KMS-11 (cell line): ENCODE results near the gene GPR137B.

ENCODE experiments used
- H2AFZ ChIP-seq: fragments of 200-600 bp; sonication (generic); 2 replicates; pipeline ENCODE4 v1.6.1; 2016; ENCODE audit warnings: antibody characterized with exemption, mixed run types, low read depth
- H3K27ac ChIP-seq: fragments of 200-600 bp; sonication (generic); 2 replicates; pipeline ENCODE4 v1.6.1; 2016; ENCODE audit warnings: mild to moderate bottlenecking, mixed run types
- H3K27me3 ChIP-seq: fragments of 200-600 bp; sonication (generic); 2 replicates; pipeline ENCODE4 v1.6.1; 2017; ENCODE audit warnings: mild to moderate bottlenecking, low read depth, mixed run types, moderate library complexity; ENCODE audit not compliant: insufficient read depth
- H3K36me3 ChIP-seq: fragments of 200-600 bp; sonication (generic); 2 replicates; pipeline ENCODE4 v1.6.1; 2017; ENCODE audit warnings: mild to moderate bottlenecking, mixed run types; ENCODE audit not compliant: insufficient read depth
- H3K4me1 ChIP-seq: fragments of 200-600 bp; sonication (generic); 2 replicates; pipeline ENCODE4 v1.6.1; 2016; ENCODE audit warnings: mild to moderate bottlenecking, low read depth, mixed run types; ENCODE audit not compliant: poor library complexity, severe bottlenecking
- H3K4me2 ChIP-seq: fragments of 200-600 bp; sonication (generic); 2 replicates; pipeline ENCODE4 v1.7.0; 2016; ENCODE audit warnings: mild to moderate bottlenecking, mixed run types
- H3K4me3 ChIP-seq: fragments of 200-600 bp; sonication (generic); IDR thresholded peaks from 2 replicates; pipeline ENCODE4 v1.6.1; 2017; ENCODE audit warnings: low read depth, low read length, mixed read lengths; ENCODE audit not compliant: insufficient read depth
- H3K79me2 ChIP-seq: fragments of 200-600 bp; sonication (generic); 2 replicates; pipeline ENCODE4 v1.6.1; 2016; ENCODE audit warnings: low read depth, mixed run types; ENCODE audit not compliant: insufficient read depth
- H3K9ac ChIP-seq: fragments of 200-600 bp; sonication (generic); 2 replicates; pipeline ENCODE4 v1.6.1; 2016; ENCODE audit warnings: mild to moderate bottlenecking, mixed run types
- H4K20me1 ChIP-seq: fragments of 200-600 bp; sonication (generic); 2 replicates; pipeline ENCODE4 v1.6.1; 2016; ENCODE audit warnings: mild to moderate bottlenecking, mixed run types; ENCODE audit not compliant: insufficient read depth
- CTCF ChIP-seq: fragments of 200-600 bp; sonication (generic); conservative IDR thresholded peaks from 2 replicates; pipeline ENCODE4 v1.6.1; 2017; ENCODE audit warnings: low read depth, mild to moderate bottlenecking, antibody characterized with exemption, low read length, moderate library complexity, mixed read lengths

Gene GPR137B

GRCh38 chr1:236173174-236173767 lies 30.9 kb downstream of the GPR137B start:
- no peak overlapping the region for H3K4me3 ChIP-seq
- no peak overlapping the region for H3K4me2 ChIP-seq
- TF ChIP-seq CTCF: no peak
- no peak overlapping the region for H3K9ac ChIP-seq
- no peaks in the 10 kb centered on the region for H3K36me3 ChIP-seq
- no peaks in the 10 kb centered on the region for H3K4me1 ChIP-seq
- H3K27me3 ChIP-seq: no peaks in the 10 kb centered on the region
- no peaks in the 10 kb centered on the region for H4K20me1 ChIP-seq
- H3K79me2 ChIP-seq: no peaks in the 10 kb centered on the region
- H2AFZ ChIP-seq: no peak overlapping the region
- no peak overlapping the region for H3K27ac ChIP-seq

- TF ChIP-seq CTCF: no peak
- Histone ChIP-seq H3K9ac (no peak overlapping the region), H3K4me3 (no peak overlapping the region), H3K4me2 (no peak overlapping the region), H3K79me2 (no peaks in the 10 kb centered on the region), H3K27ac (no peak overlapping the region), H3K4me1 (no peaks in the 10 kb centered on the region), H4K20me1 (no peaks in the 10 kb centered on the region), H3K36me3 (no peaks in the 10 kb centered on the region), H3K27me3 (no peaks in the 10 kb centered on the region), H2AFZ (no peak overlapping the region)
These were observed 33.5 kb downstream of the GPR137B start for GRCh38 chr1:236175642-236176336.

DNA sequence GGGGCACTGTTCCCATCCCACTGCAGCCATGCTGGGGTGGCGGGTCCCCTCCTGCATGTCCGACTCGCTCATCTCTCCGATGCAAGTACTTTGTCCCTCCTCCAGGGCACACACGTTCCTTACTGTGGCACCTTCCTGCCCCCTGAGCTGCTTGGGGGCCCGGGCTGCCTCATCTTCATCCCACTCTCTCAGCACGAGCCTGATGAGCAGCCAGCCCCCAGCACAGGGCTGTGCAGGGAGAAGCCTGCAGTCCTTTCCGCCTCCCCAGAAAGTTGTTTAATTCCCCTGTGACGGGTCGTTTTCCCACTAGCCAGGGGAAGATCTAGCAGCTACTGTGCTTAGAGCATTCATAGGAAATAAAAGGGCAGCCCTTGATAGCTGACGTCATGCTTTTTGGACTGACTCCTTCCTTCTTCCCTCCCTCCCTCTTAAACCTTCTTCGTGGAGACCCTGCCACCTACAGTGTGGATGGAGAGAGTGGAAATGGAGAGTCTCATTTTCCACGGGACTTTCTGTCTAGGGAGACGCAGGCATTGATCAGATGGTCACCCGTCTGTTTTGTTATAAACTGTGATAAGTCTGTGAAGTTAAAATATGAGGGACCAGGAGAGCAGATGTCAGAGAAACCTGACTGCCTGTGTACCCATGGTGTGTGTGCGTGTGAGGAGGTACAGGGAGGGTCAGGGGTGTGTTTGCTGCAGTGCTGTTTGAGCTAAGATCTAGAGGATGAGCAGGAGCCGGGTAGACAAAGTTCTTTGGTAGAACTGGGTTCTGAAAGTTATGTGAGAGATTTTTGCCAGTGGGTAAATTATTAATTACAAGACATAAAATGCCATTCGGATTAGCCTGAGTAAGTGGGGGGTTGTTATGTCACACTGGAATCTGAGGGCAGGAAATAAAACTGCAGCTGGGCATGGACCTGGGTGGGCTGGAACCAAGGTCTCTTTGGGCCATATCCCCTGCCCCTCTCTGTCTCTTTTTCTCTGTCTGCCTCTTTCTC lies 34.3 kb downstream of the GPR137B start:
- H2AFZ ChIP-seq: no peak overlapping the region
- no peaks in the 10 kb centered on the region for H3K4me1 ChIP-seq
- no peak overlapping the region for H3K4me3 ChIP-seq
- no peaks in the 10 kb centered on the region for H3K27me3 ChIP-seq
- no peaks in the 10 kb centered on the region for H3K79me2 ChIP-seq
- no peak for TF ChIP-seq CTCF
- no peaks in the 10 kb centered on the region for H3K36me3 ChIP-seq
- H3K4me2 ChIP-seq: no peak overlapping the region
- H3K9ac ChIP-seq: no peak overlapping the region
- no peaks in the 10 kb centered on the region for H4K20me1 ChIP-seq
- no peak overlapping the region for H3K27ac ChIP-seq

- Histone ChIP-seq H3K9ac (no peak overlapping the region), H3K4me3 (no peak overlapping the region), H3K27me3 (no peaks in the 10 kb centered on the region), H2AFZ (no peak overlapping the region), H3K4me1 (no peaks in the 10 kb centered on the region), H4K20me1 (no peaks in the 10 kb centered on the region), H3K27ac (no peak overlapping the region), H3K36me3 (no peaks in the 10 kb centered on the region), H3K4me2 (no peak overlapping the region), H3K79me2 (no peaks in the 10 kb centered on the region)
- no peak for TF ChIP-seq CTCF
These were observed 37.3 kb downstream of the GPR137B start for GRCh38 chr1:236179634-236180033.
